Colonic mucosa (tissue), 4 donors: ENCODE data around the gene TBC1D16. TPM values are rescaled to one million over a fixed set of nuclear protein-coding genes. Genes with fewer than 3 reads are reported as not detected.
"Not testable (repeated sequence)": the region's sequence is repeated elsewhere in the genome, so short reads cannot be mapped to it uniquely, and the experiment has no call there.

Source experiments
- DNase-seq: peaks from one replicate; pipeline ENCODE4 v3.0.0-alpha.2; 2020
- H3K27ac ChIP-seq: fragments of 200-600 bp; one replicate; pipeline ENCODE4 v1.8.0; 2021
- H3K27me3 ChIP-seq: fragments of 200-600 bp; one replicate; pipeline ENCODE4 v1.8.0; 2021
- H3K36me3 ChIP-seq: fragments of 200-600 bp; one replicate; pipeline ENCODE4 v1.8.0; 2021
- H3K4me1 ChIP-seq: fragments of 200-600 bp; one replicate; pipeline ENCODE4 v1.8.0; 2021; ENCODE audit warnings: mild to moderate bottlenecking
- H3K4me3 ChIP-seq: fragments of 200-600 bp; one replicate; pipeline ENCODE4 v1.8.0; 2021
- H3K9ac ChIP-seq, 2 donors: one replicate each; pipeline ENCODE4 v1.7.0; 2013; ENCODE audit warnings: control low read depth in 2 of 2, low read depth in 2 of 2, low read length in 2 of 2
- H3K9me3 ChIP-seq: fragments of 200-600 bp; one replicate; pipeline ENCODE4 v1.8.0; 2021
- CTCF ChIP-seq: fragments of 200-600 bp; IDR thresholded peaks from one replicate; pipeline ENCODE4 v1.8.0; 2022; ENCODE audit warnings: antibody characterized with exemption, mild to moderate bottlenecking
- intact Hi-C: fragments of 100-400 bp; cut with DNase I; formaldehyde crosslinking; loops from one replicate; pipeline ENCODE4 v1.14.1; 2022
- total RNA-seq, 2 donors: library from RNA; stranded (reverse); fragmentation: NEBNext Ultra II Directional in 1 of 2; extraction: Animal tissue kit (Norgen Biotek cat#: 25700) in 1 of 2; gene quantifications; one replicate each; pipeline ENCODE4 v1.2.1, GENCODE V29; 2021
- donor health status: healthy.
- donor health status: DM: no; HTN: no; CAD: no.
- donor health status: DM: no; HTN: no; CAD: no.

The TBC1D16 gene
- total RNA-seq, 2 donors from 2014 or later: 14.4 to 19.8 TPM

- no peak for TF ChIP-seq CTCF
- no peak for DNase-seq
These were observed 138.2 kb downstream of the TBC1D16 start for GRCh38 chr17:79897243-79898063.

GRCh38 chr17:79893457-79893856 lies 142.2 kb downstream of the TBC1D16 start:
- H3K9ac ChIP-seq: not testable (repeated sequence)

More at GRCh38 chr17:79897243-79898063, 138.2 kb downstream of the TBC1D16 start:
- intact Hi-C loops: no loop called here
- no peak overlapping the region for H3K9ac ChIP-seq
- H3K27me3 ChIP-seq: no peaks in the 10 kb centered on the region
- no peaks in the 10 kb centered on the region for H3K9me3 ChIP-seq
- H3K4me1 ChIP-seq: no peaks in the 10 kb centered on the region
- H3K27ac ChIP-seq: no peak overlapping the region
- H3K4me3 ChIP-seq: no peak overlapping the region
- H3K36me3 ChIP-seq: no peaks in the 10 kb centered on the region

GRCh38 chr17:79892457-79893241 lies 143.0 kb downstream of the TBC1D16 start:
- intact Hi-C loops: no loop called here
- H3K36me3 ChIP-seq: no peaks in the 10 kb centered on the region
- H3K27me3 ChIP-seq: peaks cover 5% of the 10 kb centered on the region
- no peaks in the 10 kb centered on the region for H3K9me3 ChIP-seq
- no peak overlapping the region for H3K4me3 ChIP-seq
- no peak overlapping the region for H3K27ac ChIP-seq
- H3K4me1 ChIP-seq: no peaks in the 10 kb centered on the region
- TF ChIP-seq CTCF: no peak
- DNase-seq: peak; percentile 91
- no peak overlapping the region for H3K9ac ChIP-seq

More at GRCh38 chr17:79893457-79893856, 142.2 kb downstream of the TBC1D16 start:
- H3K4me3 ChIP-seq, intact Hi-C loops, H3K4me1 ChIP-seq, DNase-seq, H3K9me3 ChIP-seq, H3K36me3 ChIP-seq, H3K27ac ChIP-seq, H3K27me3 ChIP-seq: not testable (repeated sequence)

- DNase-seq: no peak
- Histone ChIP-seq H3K9ac (no peak overlapping the region), H3K36me3 (no peaks in the 10 kb centered on the region), H3K4me3 (no peak overlapping the region), H3K27ac (no peak overlapping the region), H3K27me3 (peaks cover 5% of the 10 kb centered on the region), H3K4me1 (no peaks in the 10 kb centered on the region), H3K9me3 (no peaks in the 10 kb centered on the region)
- intact Hi-C loops: no loop called here
- TF ChIP-seq CTCF: no peak
These were observed 144.4 kb downstream of the TBC1D16 start for GRCh38 chr17:79891113-79891730.

- DNase-seq: no peak
- Histone ChIP-seq H3K4me3 (no peak overlapping the region), H3K4me1 (no peaks in the 10 kb centered on the region), H3K27me3 (peaks cover 5% of the 10 kb centered on the region), H3K9ac (no peak overlapping the region), H3K36me3 (no peaks in the 10 kb centered on the region), H3K27ac (no peak overlapping the region), H3K9me3 (no peaks in the 10 kb centered on the region)
- no peak for TF ChIP-seq CTCF
- intact Hi-C loops: no loop called here
These were observed 145.0 kb downstream of the TBC1D16 start for GRCh38 chr17:79890706-79891105.
